ENCODE results near the gene VPS35. TPM values are rescaled to one million over a fixed set of nuclear protein-coding genes. Genes with fewer than 3 reads are reported as not detected.

The VPS35 gene
- polyA plus RNA-seq, 2 of the 4 experiments (the other 2 are of a cell fraction): 82.3 to 85.5 TPM

DNA sequence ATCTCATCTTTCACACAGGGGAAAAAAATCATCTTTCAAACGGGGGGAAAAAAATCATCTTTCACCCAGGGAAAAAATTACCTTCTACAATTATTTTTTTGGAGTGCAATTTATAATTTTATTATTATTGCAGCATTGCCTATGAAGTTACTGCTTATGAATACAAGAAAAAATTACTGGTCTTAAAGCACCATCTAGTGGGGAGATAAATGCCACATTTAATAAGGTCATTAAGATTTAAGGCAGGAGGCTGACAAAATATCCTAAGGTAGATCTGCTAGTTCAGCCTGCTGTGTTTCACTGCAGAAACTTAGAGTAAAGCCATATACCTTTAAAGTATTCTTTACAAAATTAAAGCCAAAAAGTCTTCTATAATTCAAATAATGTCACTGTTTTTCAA lies 81.4 kb downstream of the VPS35 start:
- Histone ChIP-seq H3K4me3 (no peak overlapping the region), H3K9me3 (no peaks in the 10 kb centered on the region), H3K27ac (no peak overlapping the region), H3K4me2 (no peak overlapping the region), H3K4me1 (no peaks in the 10 kb centered on the region)
- DNase-seq (ENCODE audit: low read depth in 1 of 2, low spot score in 1 of 2): peak; percentile 26 to 57
- FAIRE-seq: no peak
- CTCF ChIA-PET: interaction anchor here (0.6 to 8.4 kb wide), 11 partner anchors 9 to 499 kb away, joined by 3 to 117 read pairs (median 4); no protein-coding TSS in a partner anchor
- ATAC-seq: peak; percentile 70 to 77; a peak in 5 of 6 replicates
- POLR2A ChIA-PET: no interaction called here
- whole genome bisulfite sequencing (ENCODE audit: missing lambda C conversion rate): 12% methylated on average over 1 of the region's 1 CpG
- peak; percentile 51 to 65; a peak in 4 of 5 replicates for TF ChIP-seq RAD21 (conservative IDR thresholded peaks at IDR 0.05 in 1 of 2, IDR thresholded peaks at IDR 0.05 in 1 of 2)
- no peak for TF ChIP-seq HEYL (CRISPR knock-in tag; IDR thresholded peaks at IDR 0.05)
- TF ChIP-seq, protein P1, sequence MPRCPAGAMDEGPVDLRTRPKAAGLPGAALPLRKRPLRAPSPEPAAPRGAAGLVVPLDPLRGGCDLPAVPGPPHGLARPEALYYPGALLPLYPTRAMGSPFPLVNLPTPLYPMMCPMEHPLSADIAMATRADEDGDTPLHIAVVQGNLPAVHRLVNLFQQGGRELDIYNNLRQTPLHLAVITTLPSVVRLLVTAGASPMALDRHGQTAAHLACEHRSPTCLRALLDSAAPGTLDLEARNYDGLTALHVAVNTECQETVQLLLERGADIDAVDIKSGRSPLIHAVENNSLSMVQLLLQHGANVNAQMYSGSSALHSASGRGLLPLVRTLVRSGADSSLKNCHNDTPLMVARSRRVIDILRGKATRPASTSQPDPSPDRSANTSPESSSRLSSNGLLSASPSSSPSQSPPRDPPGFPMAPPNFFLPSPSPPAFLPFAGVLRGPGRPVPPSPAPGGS (IDR thresholded peaks at IDR 0.05): no peak
- TF ChIP-seq RCOR1 (IDR thresholded peaks at IDR 0.05; ENCODE audit: low read depth, low read length): no peak
- TF ChIP-seq, protein P2, sequence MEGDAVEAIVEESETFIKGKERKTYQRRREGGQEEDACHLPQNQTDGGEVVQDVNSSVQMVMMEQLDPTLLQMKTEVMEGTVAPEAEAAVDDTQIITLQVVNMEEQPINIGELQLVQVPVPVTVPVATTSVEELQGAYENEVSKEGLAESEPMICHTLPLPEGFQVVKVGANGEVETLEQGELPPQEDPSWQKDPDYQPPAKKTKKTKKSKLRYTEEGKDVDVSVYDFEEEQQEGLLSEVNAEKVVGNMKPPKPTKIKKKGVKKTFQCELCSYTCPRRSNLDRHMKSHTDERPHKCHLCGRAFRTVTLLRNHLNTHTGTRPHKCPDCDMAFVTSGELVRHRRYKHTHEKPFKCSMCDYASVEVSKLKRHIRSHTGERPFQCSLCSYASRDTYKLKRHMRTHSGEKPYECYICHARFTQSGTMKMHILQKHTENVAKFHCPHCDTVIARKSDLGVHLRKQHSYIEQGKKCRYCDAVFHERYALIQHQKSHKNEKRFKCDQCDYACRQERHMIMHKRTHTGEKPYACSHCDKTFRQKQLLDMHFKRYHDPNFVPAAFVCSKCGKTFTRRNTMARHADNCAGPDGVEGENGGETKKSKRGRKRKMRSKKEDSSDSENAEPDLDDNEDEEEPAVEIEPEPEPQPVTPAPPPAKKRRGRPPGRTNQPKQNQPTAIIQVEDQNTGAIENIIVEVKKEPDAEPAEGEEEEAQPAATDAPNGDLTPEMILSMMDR (IDR thresholded peaks at IDR 0.05): peak; percentile 57
- TF ChIP-seq CHD2 (IDR thresholded peaks at IDR 0.05; ENCODE audit: low read length, partially characterized antibody): no peak
- no peak for TF ChIP-seq NFE2L2 (conservative IDR thresholded peaks at IDR 0.05; ENCODE audit: low read length)
- no peak for TF ChIP-seq CHD4 (IDR thresholded peaks at IDR 0.05; ENCODE audit: borderline replicate concordance)
- TF ChIP-seq POLR2A (IDR thresholded peaks at IDR 0.05; ENCODE audit: low read length): no peak
- no peak for TF ChIP-seq RARB (CRISPR knock-in tag; IDR thresholded peaks at IDR 0.05)
- TF ChIP-seq HOXB5 (CRISPR knock-in tag; IDR thresholded peaks at IDR 0.05): no peak
- TF ChIP-seq FOSB (CRISPR knock-in tag; IDR thresholded peaks at IDR 0.05): no peak
- peak; percentile 35; the same call in 1 of the 3 replicates for TF ChIP-seq SMC3 (IDR thresholded peaks at IDR 0.05)
- no peak for TF ChIP-seq KDM5A (IDR thresholded peaks at IDR 0.05)
- no peak for TF ChIP-seq FOXS1 (CRISPR knock-in tag; IDR thresholded peaks at IDR 0.05)
- TF ChIP-seq EP300 (IDR thresholded peaks at IDR 0.05): no peak
- no peak for TF ChIP-seq POLR2AphosphoS2 (conservative IDR thresholded peaks at IDR 0.05; ENCODE audit: low read length)
- TF ChIP-seq, protein P3, sequence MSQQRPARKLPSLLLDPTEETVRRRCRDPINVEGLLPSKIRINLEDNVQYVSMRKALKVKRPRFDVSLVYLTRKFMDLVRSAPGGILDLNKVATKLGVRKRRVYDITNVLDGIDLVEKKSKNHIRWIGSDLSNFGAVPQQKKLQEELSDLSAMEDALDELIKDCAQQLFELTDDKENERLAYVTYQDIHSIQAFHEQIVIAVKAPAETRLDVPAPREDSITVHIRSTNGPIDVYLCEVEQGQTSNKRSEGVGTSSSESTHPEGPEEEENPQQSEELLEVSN (IDR thresholded peaks at IDR 0.05; ENCODE audit: borderline replicate concordance, low read depth): no peak
- TF ChIP-seq RNF2 (IDR thresholded peaks at IDR 0.05; ENCODE audit: borderline replicate concordance, low read depth): no peak
- TF ChIP-seq ZFP36 (IDR thresholded peaks at IDR 0.05; ENCODE audit: borderline replicate concordance, partially characterized antibody): no peak

DNA sequence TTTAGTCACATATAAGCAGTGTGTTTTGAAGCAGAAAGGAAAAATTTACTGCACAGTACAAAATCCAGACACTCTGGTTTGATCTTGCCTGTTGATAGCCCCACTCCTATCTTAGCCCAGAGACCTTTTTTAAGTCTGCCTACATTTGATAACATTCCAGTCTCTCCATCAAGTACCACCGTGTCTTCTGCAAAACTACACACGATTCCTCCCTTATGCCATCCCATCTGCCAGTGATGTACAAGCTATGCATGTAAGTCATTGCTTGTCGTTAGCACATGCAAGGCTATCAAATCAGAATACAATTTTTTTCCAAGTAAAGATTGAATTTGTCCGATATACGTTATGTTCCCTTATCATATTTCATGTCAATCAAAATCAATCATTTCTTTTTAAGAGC lies 82.7 kb downstream of the VPS35 start:
- FAIRE-seq (no peak), ATAC-seq (no peak), DNase-seq (ENCODE audit: low read depth in 1 of 2, low spot score in 1 of 2) (no peak)
- 92% methylated on average over 5 of the region's 5 CpGs for WGBS (ENCODE audit: missing lambda C conversion rate)
- no peak overlapping the region for H3K4me2 ChIP-seq
- no peak overlapping the region for H3K27ac ChIP-seq
- ChIA-PET CTCF (interaction anchor here (0.8 to 8.4 kb wide), 10 partner anchors 10 to 53 kb away, joined by 3 to 117 read pairs (median 4); no protein-coding TSS in a partner anchor), POLR2A (no interaction called here)
- H3K4me3 ChIP-seq: no peak overlapping the region
- no peaks in the 10 kb centered on the region for H3K4me1 ChIP-seq
- H3K9me3 ChIP-seq: no peaks in the 10 kb centered on the region
- TF ChIP-seq CBX8 (IDR thresholded peaks at IDR 0.05) (no peak), GATA3 (IDR thresholded peaks at IDR 0.05; ENCODE audit: borderline replicate concordance) (no peak), TP53 (CRISPR knock-in tag; IDR thresholded peaks at IDR 0.05) (no peak), JUNB (IDR thresholded peaks at IDR 0.05) (no peak), ZSCAN20 (CRISPR knock-in tag; IDR thresholded peaks at IDR 0.05) (no peak), RARB (CRISPR knock-in tag; IDR thresholded peaks at IDR 0.05) (no peak), EHF (CRISPR knock-in tag; IDR thresholded peaks at IDR 0.05) (no peak)
- TF ChIP-seq, protein P1 (IDR thresholded peaks at IDR 0.05): no peak
- TF ChIP-seq, protein P4, sequence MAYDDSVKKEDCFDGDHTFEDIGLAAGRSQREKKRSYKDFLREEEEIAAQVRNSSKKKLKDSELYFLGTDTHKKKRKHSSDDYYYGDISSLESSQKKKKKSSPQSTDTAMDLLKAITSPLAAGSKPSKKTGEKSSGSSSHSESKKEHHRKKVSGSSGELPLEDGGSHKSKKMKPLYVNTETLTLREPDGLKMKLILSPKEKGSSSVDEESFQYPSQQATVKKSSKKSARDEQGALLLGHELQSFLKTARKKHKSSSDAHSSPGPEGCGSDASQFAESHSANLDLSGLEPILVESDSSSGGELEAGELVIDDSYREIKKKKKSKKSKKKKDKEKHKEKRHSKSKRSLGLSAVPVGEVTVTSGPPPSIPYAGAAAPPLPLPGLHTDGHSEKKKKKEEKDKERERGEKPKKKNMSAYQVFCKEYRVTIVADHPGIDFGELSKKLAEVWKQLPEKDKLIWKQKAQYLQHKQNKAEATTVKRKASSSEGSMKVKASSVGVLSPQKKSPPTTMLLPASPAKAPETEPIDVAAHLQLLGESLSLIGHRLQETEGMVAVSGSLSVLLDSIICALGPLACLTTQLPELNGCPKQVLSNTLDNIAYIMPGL (CRISPR knock-in tag; IDR thresholded peaks at IDR 0.05; ENCODE audit: borderline replicate concordance): no peak

All from A549 (cell line).